Measurements from ENCODE around the gene ATP5PO. TPM values are rescaled to one million over a fixed set of nuclear protein-coding genes. Genes with fewer than 3 reads are reported as not detected.

ATP5PO gene
- total and polyA plus RNA-seq, 2 of the 13 experiments (the other 11 are each of a cell fraction or from before 2014, with no cell fraction given), result 256 to 297 TPM

DNA sequence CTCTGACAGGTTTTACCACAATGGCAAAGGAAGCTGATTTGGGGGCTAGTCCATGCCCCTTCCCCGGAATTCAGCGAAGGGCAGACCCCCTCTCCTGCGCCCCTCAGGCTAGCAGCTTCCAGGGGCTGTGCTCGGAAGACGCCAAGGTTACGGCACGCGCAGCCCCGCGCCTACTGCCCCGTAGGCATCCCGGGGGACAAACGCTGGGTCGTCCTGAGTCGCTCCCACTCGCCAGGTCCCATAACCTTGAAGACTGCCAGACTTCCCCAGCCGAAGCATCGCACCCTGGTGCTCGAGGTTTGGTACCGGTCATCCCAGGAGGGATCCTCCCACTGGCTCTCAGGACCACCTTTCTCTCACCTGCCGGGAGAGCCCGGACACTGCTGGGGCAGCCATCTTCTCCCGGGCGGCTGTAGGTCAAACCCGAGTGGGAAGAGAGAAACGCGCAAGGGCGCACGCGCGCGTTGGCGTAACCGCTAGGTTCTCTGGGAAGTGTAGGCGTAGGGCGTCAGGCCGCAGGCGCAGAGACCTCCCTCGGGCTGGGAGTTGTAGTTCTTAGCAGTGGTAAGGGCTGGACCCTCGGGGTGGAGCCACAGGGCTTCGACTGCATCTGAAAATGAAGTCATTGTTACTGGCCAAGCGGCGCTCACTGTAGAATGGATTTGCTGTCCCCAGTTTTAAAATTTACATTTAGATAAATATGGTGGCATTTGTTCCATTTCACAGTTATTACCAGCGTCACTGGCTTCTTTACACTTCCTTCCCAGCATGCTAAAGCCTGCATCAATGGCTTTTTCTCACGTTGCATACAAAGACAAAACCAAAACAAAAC, at the start of gene ATP5PO (continued):
- TF ChIP-seq, protein P1, sequence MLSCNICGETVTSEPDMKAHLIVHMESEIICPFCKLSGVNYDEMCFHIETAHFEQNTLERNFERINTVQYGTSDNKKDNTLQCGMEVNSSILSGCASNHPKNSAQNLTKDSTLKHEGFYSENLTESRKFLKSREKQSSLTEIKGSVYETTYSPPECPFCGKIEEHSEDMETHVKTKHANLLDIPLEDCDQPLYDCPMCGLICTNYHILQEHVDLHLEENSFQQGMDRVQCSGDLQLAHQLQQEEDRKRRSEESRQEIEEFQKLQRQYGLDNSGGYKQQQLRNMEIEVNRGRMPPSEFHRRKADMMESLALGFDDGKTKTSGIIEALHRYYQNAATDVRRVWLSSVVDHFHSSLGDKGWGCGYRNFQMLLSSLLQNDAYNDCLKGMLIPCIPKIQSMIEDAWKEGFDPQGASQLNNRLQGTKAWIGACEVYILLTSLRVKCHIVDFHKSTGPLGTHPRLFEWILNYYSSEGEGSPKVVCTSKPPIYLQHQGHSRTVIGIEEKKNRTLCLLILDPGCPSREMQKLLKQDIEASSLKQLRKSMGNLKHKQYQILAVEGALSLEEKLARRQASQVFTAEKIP (CRISPR knock-in tag; IDR thresholded peaks at IDR 0.05; ENCODE audit: borderline replicate concordance), result no peak
- TF ChIP-seq GPN1 (CRISPR knock-in tag; IDR thresholded peaks at IDR 0.05; ENCODE audit: borderline replicate concordance), result no peak
- TF ChIP-seq, protein P2, sequence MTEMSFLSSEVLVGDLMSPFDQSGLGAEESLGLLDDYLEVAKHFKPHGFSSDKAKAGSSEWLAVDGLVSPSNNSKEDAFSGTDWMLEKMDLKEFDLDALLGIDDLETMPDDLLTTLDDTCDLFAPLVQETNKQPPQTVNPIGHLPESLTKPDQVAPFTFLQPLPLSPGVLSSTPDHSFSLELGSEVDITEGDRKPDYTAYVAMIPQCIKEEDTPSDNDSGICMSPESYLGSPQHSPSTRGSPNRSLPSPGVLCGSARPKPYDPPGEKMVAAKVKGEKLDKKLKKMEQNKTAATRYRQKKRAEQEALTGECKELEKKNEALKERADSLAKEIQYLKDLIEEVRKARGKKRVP (CRISPR knock-in tag; IDR thresholded peaks at IDR 0.05), result no peak
- TF ChIP-seq ZNF788 (CRISPR knock-in tag; IDR thresholded peaks at IDR 0.05; ENCODE audit: borderline replicate concordance), result peak; percentile 27; the same call in 1 of the 2 replicates
- TF ChIP-seq, protein P3, sequence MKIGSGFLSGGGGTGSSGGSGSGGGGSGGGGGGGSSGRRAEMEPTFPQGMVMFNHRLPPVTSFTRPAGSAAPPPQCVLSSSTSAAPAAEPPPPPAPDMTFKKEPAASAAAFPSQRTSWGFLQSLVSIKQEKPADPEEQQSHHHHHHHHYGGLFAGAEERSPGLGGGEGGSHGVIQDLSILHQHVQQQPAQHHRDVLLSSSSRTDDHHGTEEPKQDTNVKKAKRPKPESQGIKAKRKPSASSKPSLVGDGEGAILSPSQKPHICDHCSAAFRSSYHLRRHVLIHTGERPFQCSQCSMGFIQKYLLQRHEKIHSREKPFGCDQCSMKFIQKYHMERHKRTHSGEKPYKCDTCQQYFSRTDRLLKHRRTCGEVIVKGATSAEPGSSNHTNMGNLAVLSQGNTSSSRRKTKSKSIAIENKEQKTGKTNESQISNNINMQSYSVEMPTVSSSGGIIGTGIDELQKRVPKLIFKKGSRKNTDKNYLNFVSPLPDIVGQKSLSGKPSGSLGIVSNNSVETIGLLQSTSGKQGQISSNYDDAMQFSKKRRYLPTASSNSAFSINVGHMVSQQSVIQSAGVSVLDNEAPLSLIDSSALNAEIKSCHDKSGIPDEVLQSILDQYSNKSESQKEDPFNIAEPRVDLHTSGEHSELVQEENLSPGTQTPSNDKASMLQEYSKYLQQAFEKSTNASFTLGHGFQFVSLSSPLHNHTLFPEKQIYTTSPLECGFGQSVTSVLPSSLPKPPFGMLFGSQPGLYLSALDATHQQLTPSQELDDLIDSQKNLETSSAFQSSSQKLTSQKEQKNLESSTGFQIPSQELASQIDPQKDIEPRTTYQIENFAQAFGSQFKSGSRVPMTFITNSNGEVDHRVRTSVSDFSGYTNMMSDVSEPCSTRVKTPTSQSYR (CRISPR knock-in tag; IDR thresholded peaks at IDR 0.05; ENCODE audit: borderline replicate concordance), result no peak
- no peak for TF ChIP-seq ZFP1 (CRISPR knock-in tag; IDR thresholded peaks at IDR 0.05)
- TF ChIP-seq MEIS2 (CRISPR knock-in tag; IDR thresholded peaks at IDR 0.05), result no peak
- TF ChIP-seq, protein P4, sequence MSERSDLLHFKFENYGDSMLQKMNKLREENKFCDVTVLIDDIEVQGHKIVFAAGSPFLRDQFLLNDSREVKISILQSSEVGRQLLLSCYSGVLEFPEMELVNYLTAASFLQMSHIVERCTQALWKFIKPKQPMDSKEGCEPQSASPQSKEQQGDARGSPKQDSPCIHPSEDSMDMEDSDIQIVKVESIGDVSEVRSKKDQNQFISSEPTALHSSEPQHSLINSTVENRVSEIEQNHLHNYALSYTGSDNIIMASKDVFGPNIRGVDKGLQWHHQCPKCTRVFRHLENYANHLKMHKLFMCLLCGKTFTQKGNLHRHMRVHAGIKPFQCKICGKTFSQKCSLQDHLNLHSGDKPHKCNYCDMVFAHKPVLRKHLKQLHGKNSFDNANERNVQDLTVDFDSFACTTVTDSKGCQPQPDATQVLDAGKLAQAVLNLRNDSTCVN (CRISPR knock-in tag; IDR thresholded peaks at IDR 0.05; ENCODE audit: borderline replicate concordance), result no peak
- TF ChIP-seq, protein P5, sequence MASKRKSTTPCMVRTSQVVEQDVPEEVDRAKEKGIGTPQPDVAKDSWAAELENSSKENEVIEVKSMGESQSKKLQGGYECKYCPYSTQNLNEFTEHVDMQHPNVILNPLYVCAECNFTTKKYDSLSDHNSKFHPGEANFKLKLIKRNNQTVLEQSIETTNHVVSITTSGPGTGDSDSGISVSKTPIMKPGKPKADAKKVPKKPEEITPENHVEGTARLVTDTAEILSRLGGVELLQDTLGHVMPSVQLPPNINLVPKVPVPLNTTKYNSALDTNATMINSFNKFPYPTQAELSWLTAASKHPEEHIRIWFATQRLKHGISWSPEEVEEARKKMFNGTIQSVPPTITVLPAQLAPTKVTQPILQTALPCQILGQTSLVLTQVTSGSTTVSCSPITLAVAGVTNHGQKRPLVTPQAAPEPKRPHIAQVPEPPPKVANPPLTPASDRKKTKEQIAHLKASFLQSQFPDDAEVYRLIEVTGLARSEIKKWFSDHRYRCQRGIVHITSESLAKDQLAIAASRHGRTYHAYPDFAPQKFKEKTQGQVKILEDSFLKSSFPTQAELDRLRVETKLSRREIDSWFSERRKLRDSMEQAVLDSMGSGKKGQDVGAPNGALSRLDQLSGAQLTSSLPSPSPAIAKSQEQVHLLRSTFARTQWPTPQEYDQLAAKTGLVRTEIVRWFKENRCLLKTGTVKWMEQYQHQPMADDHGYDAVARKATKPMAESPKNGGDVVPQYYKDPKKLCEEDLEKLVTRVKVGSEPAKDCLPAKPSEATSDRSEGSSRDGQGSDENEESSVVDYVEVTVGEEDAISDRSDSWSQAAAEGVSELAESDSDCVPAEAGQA (IDR thresholded peaks at IDR 0.05; ENCODE audit: low read depth), result no peak; the same call in 1 of the 2 replicates
- TF ChIP-seq, protein P5 (CRISPR knock-in tag; IDR thresholded peaks at IDR 0.05; ENCODE audit: borderline replicate concordance), result no peak
- TF ChIP-seq, protein P6, sequence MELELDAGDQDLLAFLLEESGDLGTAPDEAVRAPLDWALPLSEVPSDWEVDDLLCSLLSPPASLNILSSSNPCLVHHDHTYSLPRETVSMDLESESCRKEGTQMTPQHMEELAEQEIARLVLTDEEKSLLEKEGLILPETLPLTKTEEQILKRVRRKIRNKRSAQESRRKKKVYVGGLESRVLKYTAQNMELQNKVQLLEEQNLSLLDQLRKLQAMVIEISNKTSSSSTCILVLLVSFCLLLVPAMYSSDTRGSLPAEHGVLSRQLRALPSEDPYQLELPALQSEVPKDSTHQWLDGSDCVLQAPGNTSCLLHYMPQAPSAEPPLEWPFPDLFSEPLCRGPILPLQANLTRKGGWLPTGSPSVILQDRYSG (CRISPR knock-in tag; IDR thresholded peaks at IDR 0.05), result no peak
